GM23338 (cell line): ENCODE results near the gene NSUN7. TPM values are rescaled to one million over a fixed set of nuclear protein-coding genes. Genes with fewer than 3 reads are reported as not detected.

Experiments
- ATAC-seq: fragments of 200-7000 bp; cut with Tn5 transposase; 3 replicates; pipeline ENCODE4 v1.9.1; 2020
- DNase-seq: peaks from one replicate; pipeline ENCODE4 v3.0.0-alpha.2; 2015; ENCODE audit warnings: low spot score
- H2AFZ ChIP-seq: fragments of 200-600 bp; sonication (generic); 2 replicates; pipeline ENCODE4 v1.8.0; 2016; ENCODE audit warnings: antibody characterized with exemption, mild to moderate bottlenecking, moderate library complexity
- H3F3A ChIP-seq: fragments of 200-600 bp; sonication (generic); replicated peaks from 2 replicates; pipeline ENCODE4 v1.8.0; 2017; ENCODE audit warnings: antibody characterized with exemption, mixed run types, low read depth
- H3K27ac ChIP-seq: fragments of 200-600 bp; sonication (generic); 2 replicates; pipeline ENCODE4 v1.6.1; 2016; ENCODE audit warnings: low read depth
- H3K27me3 ChIP-seq: fragments of 200-600 bp; sonication (generic); 2 replicates; pipeline ENCODE4 v1.8.0; 2016; ENCODE audit warnings: mild to moderate bottlenecking, mixed run types, moderate library complexity; ENCODE audit not compliant: insufficient read depth
- H3K36me3 ChIP-seq: fragments of 200-600 bp; sonication (generic); 2 replicates; pipeline ENCODE4 v1.8.0; 2016; ENCODE audit warnings: mild to moderate bottlenecking; ENCODE audit not compliant: insufficient read depth
- H3K4me1 ChIP-seq: fragments of 200-600 bp; sonication (generic); 2 replicates; pipeline ENCODE4 v1.8.0; 2016; ENCODE audit warnings: mild to moderate bottlenecking, moderate library complexity; ENCODE audit not compliant: insufficient read depth
- H3K4me2 ChIP-seq: fragments of 200-600 bp; sonication (generic); 2 replicates; pipeline ENCODE4 v1.7.1; 2017; ENCODE audit warnings: mixed run types
- H3K4me3 ChIP-seq: fragments of 200-600 bp; sonication (generic); 2 replicates; pipeline ENCODE4 v1.6.1; 2016; ENCODE audit warnings: mixed run types
- H3K79me2 ChIP-seq: fragments of 200-600 bp; sonication (generic); replicated peaks from 2 replicates; pipeline ENCODE4 v1.8.0; 2017; ENCODE audit warnings: mild to moderate bottlenecking; ENCODE audit not compliant: insufficient read depth
- H3K9me2 ChIP-seq: fragments of 200-600 bp; sonication (generic); 2 replicates; pipeline ENCODE4 v1.8.0; 2017; ENCODE audit not compliant: insufficient read depth
- H4K20me1 ChIP-seq: fragments of 200-600 bp; sonication (generic); replicated peaks from 2 replicates; pipeline ENCODE4 v1.8.0; 2017; ENCODE audit warnings: mild to moderate bottlenecking; ENCODE audit not compliant: insufficient read depth
- H3K27ac Mint-ChIP-seq: 2 replicates; pipeline ENCODE4 v1.8.0; 2020; ENCODE audit warnings: inconsistent platforms, mild to moderate bottlenecking, moderate library complexity, mixed read lengths
- H3K27me3 Mint-ChIP-seq: 3 replicates; pipeline ENCODE4 v1.8.0; 2022; ENCODE audit warnings: low read depth, mild to moderate bottlenecking, moderate library complexity, mixed read lengths, inconsistent platforms; ENCODE audit not compliant: insufficient read depth, poor library complexity
- H3K36me3 Mint-ChIP-seq: 3 replicates; pipeline ENCODE4 v1.8.0; 2021; ENCODE audit warnings: low read depth, mild to moderate bottlenecking, inconsistent platforms, moderate library complexity, mixed read lengths
- H3K4me1 Mint-ChIP-seq: 3 replicates; pipeline ENCODE4 v1.8.0; 2020; ENCODE audit warnings: mild to moderate bottlenecking, inconsistent platforms, mixed read lengths
- H3K4me3 Mint-ChIP-seq: 3 replicates; pipeline ENCODE4 v1.8.0; 2021; ENCODE audit warnings: moderate library complexity, mild to moderate bottlenecking, inconsistent platforms, mixed read lengths
- H3K9me3 Mint-ChIP-seq: 3 replicates; pipeline ENCODE4 v1.8.0; 2020; ENCODE audit warnings: moderate library complexity, mild to moderate bottlenecking, inconsistent platforms, mixed read lengths
- CREB1 ChIP-seq: fragments of 250-450 bp; sonication (Bioruptor Pico); IDR thresholded peaks from 2 replicates; pipeline ENCODE4 v1.5.0; 2020; ENCODE audit warnings: low read depth, mild to moderate bottlenecking, moderate library complexity
- CTCF ChIP-seq, 2 experiments: fragments of 200-600 bp in 1 of 2; sonication (generic) in 1 of 2; conservative IDR thresholded peaks; 2 replicates each; pipeline versions ENCODE4 v1.5.1 to v1.6.1; 2016 to 2017; ENCODE audit warnings: antibody characterized with exemption in 2 of 2, low read depth in 2 of 2, mild to moderate bottlenecking in 2 of 2, moderate library complexity in 1 of 2
- EZH2 ChIP-seq: fragments of 200-600 bp; sonication (generic); IDR thresholded peaks from one replicate; pipeline ENCODE4 v1.8.0; 2017; ENCODE audit warnings: antibody characterized with exemption, mild to moderate bottlenecking, low read depth; ENCODE audit not compliant: unreplicated experiment
- EZH2phosphoT487 ChIP-seq: fragments of 200-600 bp; sonication (generic); IDR thresholded peaks from one replicate; pipeline ENCODE4 v1.8.1; 2018; ENCODE audit warnings: antibody characterized with exemption; ENCODE audit not compliant: unreplicated experiment
- JUNB ChIP-seq: IDR thresholded peaks from one replicate; pipeline ENCODE4 v1.6.1; 2016; ENCODE audit warnings: antibody characterized with exemption; ENCODE audit not compliant: unreplicated experiment
- NANOG ChIP-seq: IDR thresholded peaks from 2 replicates; pipeline ENCODE4 v1.6.1; 2016; ENCODE audit warnings: antibody characterized with exemption, borderline replicate concordance
- POLR2AphosphoS5 ChIP-seq: IDR thresholded peaks from 2 replicates; pipeline ENCODE4 v1.6.1; 2016; ENCODE audit warnings: antibody characterized with exemption, low read depth
- STAT1 ChIP-seq: IDR thresholded peaks from one replicate; pipeline ENCODE4 v1.6.1; 2016; ENCODE audit warnings: antibody characterized with exemption; ENCODE audit not compliant: unreplicated experiment
- ZNF114 ChIP-seq: fragments of 250-450 bp; sonication (Bioruptor Pico); IDR thresholded peaks from 2 replicates; pipeline ENCODE4 v1.5.0; 2020; ENCODE audit warnings: mild to moderate bottlenecking, moderate library complexity
- ZNF331 ChIP-seq: fragments of 250-450 bp; sonication (Bioruptor Pico); IDR thresholded peaks from 2 replicates; pipeline ENCODE4 v1.5.0; 2020; ENCODE audit warnings: low read depth, mild to moderate bottlenecking, moderate library complexity
- polyA plus RNA-seq: library from polyadenylated mRNA; unstranded; fragments of >200 nt; fragmentation: Nextera tagmentation; extraction: Ambion mirVana; gene quantifications from 2 replicates; pipeline ENCODE4 v1.2.1, GENCODE V29; 2016
- total RNA-seq: library from RNA; depleted of rRNA; stranded (reverse); fragments of >200 nt; shearing (Covaris generic); gene quantifications from 2 replicates; pipeline ENCODE4 v1.2.3, GENCODE V29; 2014
- TF ChIP-seq, protein P1 (sequence below): IDR thresholded peaks from 2 replicates; pipeline ENCODE4 v1.6.1; 2016; ENCODE audit warnings: antibody characterized with exemption
- TF ChIP-seq, protein P2 (sequence below): IDR thresholded peaks from one replicate; pipeline ENCODE4 v1.6.1; 2018; ENCODE audit warnings: antibody characterized with exemption; ENCODE audit not compliant: unreplicated experiment

Gene NSUN7
- total and polyA plus RNA-seq, 2 experiments from 2014 or later = 28.8 to 29.0 TPM

DNA sequence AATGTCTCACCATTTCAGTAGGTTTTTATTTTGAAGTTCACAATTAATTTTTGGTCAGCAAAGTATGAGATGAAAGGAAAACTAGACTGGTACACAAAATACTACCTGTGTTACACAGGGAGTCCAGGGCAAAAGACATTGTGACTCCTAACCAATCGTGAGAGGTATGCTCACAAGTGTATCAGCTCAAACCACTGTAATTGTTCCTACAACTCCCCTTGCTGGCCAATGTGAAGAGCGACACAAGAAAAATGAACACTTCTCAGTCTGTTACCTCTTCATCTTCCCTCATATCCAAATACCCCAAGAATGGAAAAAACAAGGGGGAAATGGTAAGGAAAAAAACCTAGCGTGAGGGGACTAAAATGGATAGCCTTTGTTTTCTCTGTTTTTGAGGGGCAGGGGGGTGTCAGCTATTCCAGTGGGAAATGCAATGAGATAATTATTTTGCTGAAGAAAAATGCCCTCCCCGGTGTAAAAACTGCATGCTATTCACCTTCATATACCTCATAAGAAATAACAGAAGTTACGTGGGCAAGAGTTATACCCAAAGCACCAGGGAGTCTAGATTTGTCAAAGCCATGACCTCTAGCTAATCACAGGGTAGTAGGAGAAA, 30.6 kb upstream of the NSUN7 start:
- Histone ChIP-seq H3K36me3 (no peaks in the 10 kb centered on the region), H3K79me2 (no peaks in the 10 kb centered on the region), H3K4me2 (no peak overlapping the region), H3K27me3 (no peaks in the 10 kb centered on the region), H2AFZ (peak overlapping the region; percentile 3), H3K9me2 (no peaks in the 10 kb centered on the region), H3K27ac (no peak overlapping the region), H3K4me3 (no peak overlapping the region), H4K20me1 (no peaks in the 10 kb centered on the region), H3F3A (no peaks in the 10 kb centered on the region), H3K4me1 (peaks cover 13% of the 10 kb centered on the region)
- Mint-ChIP-seq H3K4me3 (no peak overlapping the region), H3K27ac (peak overlapping the region; percentile 55; the same call in 1 of the 2 replicates), H3K4me1 (peaks cover 18% of the 10 kb centered on the region), H3K9me3 (no peaks in the 10 kb centered on the region), H3K36me3 (no peaks in the 10 kb centered on the region), H3K27me3 (peaks cover 1% of the 10 kb centered on the region)
- TF ChIP-seq CTCF (conservative IDR thresholded peaks at IDR 0.05; ENCODE audit: low read depth in 2 of 2) = peak; percentile 71 to 92
- no peak for TF ChIP-seq EZH2
- DNase-seq (peak; percentile 71), ATAC-seq (peak; percentile 81)

DNA sequence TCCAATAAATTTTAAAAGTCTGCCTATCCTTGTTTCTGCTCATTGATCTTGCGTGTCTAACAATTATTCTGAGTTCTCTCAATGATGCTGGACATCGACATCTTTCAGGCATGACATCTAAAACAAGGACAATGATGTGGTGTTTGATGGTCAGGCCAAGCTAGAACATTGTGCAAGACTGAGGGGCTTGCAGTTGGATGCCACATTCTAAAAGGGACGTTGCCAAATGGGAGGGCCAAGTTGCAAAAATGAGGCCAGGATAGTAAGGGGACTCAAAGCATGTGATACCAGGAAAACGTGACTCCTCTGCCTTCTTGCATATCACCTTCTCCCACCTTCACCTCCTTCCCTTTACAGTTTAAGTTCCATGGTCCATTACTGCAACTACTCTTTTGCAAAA, 29.4 kb upstream of the NSUN7 start:
- Histone ChIP-seq H3K79me2 (no peaks in the 10 kb centered on the region), H4K20me1 (no peaks in the 10 kb centered on the region), H3K9me2 (no peaks in the 10 kb centered on the region), H3K36me3 (no peaks in the 10 kb centered on the region), H3K27ac (no peak overlapping the region), H3K4me2 (no peak overlapping the region), H3K27me3 (no peaks in the 10 kb centered on the region), H3K4me1 (peaks cover 8% of the 10 kb centered on the region; the same call in 1 of the 2 replicates), H2AFZ (0 out of 2 replicates have a peak overlapping the region, but pooled peaks have one; percentile 18), H3F3A (no peaks in the 10 kb centered on the region), H3K4me3 (no peak overlapping the region)
- peaks cover 1% of the 10 kb centered on the region for H3K27me3 Mint-ChIP-seq
- DNase-seq (no peak), ATAC-seq (no peak)
- no peak overlapping the region for H3K27ac Mint-ChIP-seq
- H3K36me3 Mint-ChIP-seq = no peaks in the 10 kb centered on the region
- H3K9me3 Mint-ChIP-seq = no peaks in the 10 kb centered on the region
- H3K4me1 Mint-ChIP-seq = peaks cover 13% of the 10 kb centered on the region
- H3K4me3 Mint-ChIP-seq = no peak overlapping the region
- no peak for TF ChIP-seq CTCF (conservative IDR thresholded peaks at IDR 0.05; ENCODE audit: low read depth in 2 of 2)
- TF ChIP-seq EZH2phosphoT487 = no peak
- TF ChIP-seq, protein P1, sequence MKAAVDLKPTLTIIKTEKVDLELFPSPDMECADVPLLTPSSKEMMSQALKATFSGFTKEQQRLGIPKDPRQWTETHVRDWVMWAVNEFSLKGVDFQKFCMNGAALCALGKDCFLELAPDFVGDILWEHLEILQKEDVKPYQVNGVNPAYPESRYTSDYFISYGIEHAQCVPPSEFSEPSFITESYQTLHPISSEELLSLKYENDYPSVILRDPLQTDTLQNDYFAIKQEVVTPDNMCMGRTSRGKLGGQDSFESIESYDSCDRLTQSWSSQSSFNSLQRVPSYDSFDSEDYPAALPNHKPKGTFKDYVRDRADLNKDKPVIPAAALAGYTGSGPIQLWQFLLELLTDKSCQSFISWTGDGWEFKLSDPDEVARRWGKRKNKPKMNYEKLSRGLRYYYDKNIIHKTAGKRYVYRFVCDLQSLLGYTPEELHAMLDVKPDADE = no peak
- TF ChIP-seq POLR2AphosphoS5 = no peak
- TF ChIP-seq ZNF114 = no peak
- TF ChIP-seq NANOG = no peak
- no peak for TF ChIP-seq JUNB
- TF ChIP-seq, protein P2, sequence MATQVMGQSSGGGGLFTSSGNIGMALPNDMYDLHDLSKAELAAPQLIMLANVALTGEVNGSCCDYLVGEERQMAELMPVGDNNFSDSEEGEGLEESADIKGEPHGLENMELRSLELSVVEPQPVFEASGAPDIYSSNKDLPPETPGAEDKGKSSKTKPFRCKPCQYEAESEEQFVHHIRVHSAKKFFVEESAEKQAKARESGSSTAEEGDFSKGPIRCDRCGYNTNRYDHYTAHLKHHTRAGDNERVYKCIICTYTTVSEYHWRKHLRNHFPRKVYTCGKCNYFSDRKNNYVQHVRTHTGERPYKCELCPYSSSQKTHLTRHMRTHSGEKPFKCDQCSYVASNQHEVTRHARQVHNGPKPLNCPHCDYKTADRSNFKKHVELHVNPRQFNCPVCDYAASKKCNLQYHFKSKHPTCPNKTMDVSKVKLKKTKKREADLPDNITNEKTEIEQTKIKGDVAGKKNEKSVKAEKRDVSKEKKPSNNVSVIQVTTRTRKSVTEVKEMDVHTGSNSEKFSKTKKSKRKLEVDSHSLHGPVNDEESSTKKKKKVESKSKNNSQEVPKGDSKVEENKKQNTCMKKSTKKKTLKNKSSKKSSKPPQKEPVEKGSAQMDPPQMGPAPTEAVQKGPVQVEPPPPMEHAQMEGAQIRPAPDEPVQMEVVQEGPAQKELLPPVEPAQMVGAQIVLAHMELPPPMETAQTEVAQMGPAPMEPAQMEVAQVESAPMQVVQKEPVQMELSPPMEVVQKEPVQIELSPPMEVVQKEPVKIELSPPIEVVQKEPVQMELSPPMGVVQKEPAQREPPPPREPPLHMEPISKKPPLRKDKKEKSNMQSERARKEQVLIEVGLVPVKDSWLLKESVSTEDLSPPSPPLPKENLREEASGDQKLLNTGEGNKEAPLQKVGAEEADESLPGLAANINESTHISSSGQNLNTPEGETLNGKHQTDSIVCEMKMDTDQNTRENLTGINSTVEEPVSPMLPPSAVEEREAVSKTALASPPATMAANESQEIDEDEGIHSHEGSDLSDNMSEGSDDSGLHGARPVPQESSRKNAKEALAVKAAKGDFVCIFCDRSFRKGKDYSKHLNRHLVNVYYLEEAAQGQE = no peak
- TF ChIP-seq ZNF331 (CRISPR knock-in tag) = no peak
- TF ChIP-seq STAT1 = no peak
- TF ChIP-seq CREB1 (CRISPR knock-in tag) = no peak
